ENCODE data around the gene PTPRN2.

The PTPRN2 gene

DNA sequence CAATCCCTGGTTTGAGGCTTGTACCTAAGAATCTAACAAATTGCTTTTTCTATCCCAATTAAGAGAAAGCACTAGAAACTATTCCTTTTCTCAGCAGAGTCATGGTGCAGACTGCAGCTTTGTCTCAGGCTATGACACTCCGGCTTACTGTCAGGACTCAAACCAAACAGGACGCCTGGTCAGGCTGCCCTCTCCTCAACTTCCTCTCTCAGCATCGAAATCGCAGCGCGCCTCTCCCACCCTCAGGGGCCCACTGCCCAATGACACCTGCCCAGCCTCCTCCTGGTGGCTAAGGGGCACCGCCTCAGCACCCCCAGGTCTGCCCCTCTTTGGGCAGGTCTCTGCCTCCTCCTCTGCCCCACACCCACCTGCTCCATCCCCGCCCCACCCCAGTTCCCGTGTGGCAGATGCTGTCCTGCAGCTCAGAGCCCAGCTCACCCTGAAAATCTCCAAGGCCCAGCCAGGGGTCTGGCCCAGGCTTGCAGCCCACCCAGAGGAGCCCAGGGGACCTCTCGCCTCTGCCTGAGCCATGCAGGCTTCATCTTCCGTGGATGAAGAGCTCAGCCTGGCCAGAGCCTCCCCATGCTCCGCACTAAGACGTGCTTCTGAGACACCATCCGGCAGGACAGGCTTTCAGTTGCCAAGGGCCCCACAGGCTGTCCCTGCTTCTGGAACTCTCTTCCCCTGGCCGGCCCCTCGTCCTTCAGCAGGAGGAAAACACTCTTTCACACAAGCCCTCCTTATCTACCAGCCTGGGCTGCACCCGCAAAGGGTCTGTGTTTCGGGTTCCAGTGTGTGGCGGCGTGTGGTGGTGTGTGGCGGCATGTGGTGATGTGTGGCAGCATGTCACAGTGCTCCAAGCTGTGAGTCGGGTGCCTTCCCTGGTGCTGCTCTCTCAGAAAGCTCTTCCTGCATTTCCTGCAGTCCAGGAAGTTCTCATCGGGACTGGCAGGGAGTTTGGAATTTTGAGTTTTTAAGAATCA lies 16.4 kb upstream of the PTPRN2 start:
- H3K4me3 ChIP-seq (ENCODE audit: low read depth, low read length) = no peak overlapping the region
- ChIA-PET POLR2A (no interaction called here), CTCF (no interaction called here)
- no peak for TF ChIP-seq CTCF (IDR thresholded peaks at IDR 0.05; ENCODE audit: insufficient read depth, low read length, missing control alignments)
- DNase-seq (ENCODE audit: low read depth, low spot score) = no peak

GRCh38 chr7:158602905-158603772 lies 15.5 kb upstream of the PTPRN2 start:
- DNase-seq (ENCODE audit: low read depth, low spot score) = no peak
- no peak overlapping the region for H3K4me3 ChIP-seq (ENCODE audit: low read depth, low read length)
- ChIA-PET POLR2A (no interaction called here), CTCF (no interaction called here)
- no peak for TF ChIP-seq CTCF (IDR thresholded peaks at IDR 0.05; ENCODE audit: insufficient read depth, low read length, missing control alignments)

DNA sequence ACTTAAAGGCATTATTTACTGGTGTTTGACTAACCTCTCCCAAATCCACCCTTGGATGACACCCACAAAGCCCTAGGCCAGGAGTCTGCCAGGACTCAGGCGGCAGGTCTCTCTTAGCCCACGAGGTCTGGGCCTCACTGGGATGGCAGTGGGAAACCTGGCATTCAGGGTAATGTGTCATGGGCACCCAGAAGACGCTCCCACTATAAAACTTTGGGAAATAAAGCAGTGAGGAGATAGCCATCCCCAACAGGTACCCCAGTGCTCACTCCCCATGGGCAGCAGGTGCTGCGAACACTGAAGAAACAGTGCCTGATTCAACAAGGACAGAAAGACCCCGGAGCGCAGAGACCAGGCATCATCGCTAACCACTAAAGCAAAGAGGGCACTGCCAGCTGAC lies 14.4 kb upstream of the PTPRN2 start:
- H3K4me3 ChIP-seq (ENCODE audit: low read depth, low read length) = no peak overlapping the region
- ChIA-PET CTCF (interaction anchor here (1.3 kb wide), 1 partner anchor 12 kb away, joined by 4 read pairs; no protein-coding TSS in a partner anchor), POLR2A (no interaction called here)
- no peak for TF ChIP-seq CTCF (IDR thresholded peaks at IDR 0.05; ENCODE audit: insufficient read depth, low read length, missing control alignments)
- no peak for DNase-seq (ENCODE audit: low read depth, low spot score)

DNA sequence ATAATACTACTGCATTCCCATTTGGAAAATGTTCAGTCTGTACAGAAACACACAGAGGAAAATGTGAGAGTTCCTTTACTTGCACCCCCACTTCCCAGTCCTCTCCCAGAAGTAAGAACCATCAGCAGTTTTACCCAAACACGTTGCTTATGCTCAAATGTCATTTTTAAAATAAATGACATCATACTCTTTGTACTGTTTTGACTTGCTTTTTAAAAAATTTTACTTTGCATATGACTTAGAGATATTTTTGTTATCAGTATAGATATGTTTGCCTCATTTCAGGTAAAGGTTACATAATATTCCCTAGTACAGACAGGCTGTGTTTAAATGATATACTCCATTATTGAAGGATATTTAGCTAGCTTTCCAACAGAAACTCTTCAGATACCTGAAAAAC lies 13.5 kb upstream of the PTPRN2 start:
- POLR2A ChIA-PET = no interaction called here
- no peak for TF ChIP-seq CTCF (IDR thresholded peaks at IDR 0.05; ENCODE audit: insufficient read depth, low read length, missing control alignments)
- CTCF ChIA-PET = interaction anchor here (1.3 kb wide), 1 partner anchor 13 kb away, joined by 4 read pairs; no protein-coding TSS in a partner anchor
- H3K4me3 ChIP-seq (ENCODE audit: low read depth, low read length) = no peak overlapping the region
- no peak for DNase-seq (ENCODE audit: low read depth, low spot score)

DNA sequence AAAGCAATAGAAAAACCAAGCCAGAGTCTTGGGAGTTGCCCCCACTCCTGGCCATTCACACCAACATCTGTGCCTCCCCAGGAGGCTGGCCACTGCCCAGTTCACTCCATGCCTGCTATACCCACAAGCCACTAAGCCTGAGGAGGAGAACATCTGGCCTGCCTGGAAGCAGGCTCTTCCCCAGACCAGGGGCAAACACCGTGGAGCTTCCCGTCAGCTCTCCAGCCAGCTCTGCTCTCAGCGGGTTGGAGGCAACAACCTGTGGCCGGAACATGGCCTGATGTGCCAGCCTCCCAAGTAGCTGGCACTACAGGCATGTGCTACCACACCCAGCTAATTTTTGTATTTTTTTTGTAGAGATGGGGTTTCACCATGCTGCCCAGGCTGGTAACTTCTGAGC lies 9.1 kb upstream of the PTPRN2 start:
- H3K4me3 ChIP-seq (ENCODE audit: low read depth, low read length) = no peak overlapping the region
- no peak for TF ChIP-seq CTCF (IDR thresholded peaks at IDR 0.05; ENCODE audit: insufficient read depth, low read length, missing control alignments)
- POLR2A ChIA-PET = no interaction called here
- CTCF ChIA-PET = no interaction called here
- DNase-seq (ENCODE audit: low read depth, low spot score) = no peak

GRCh38 chr7:158596309-158596708 lies 8.7 kb upstream of the PTPRN2 start:
- CTCF ChIA-PET = no interaction called here
- TF ChIP-seq CTCF (IDR thresholded peaks at IDR 0.05; ENCODE audit: insufficient read depth, low read length, missing control alignments) = no peak

More at GRCh38 chr7:158596309-158596708, 8.7 kb upstream of the PTPRN2 start:
- H3K4me3 ChIP-seq (ENCODE audit: low read depth, low read length) = no peak overlapping the region
- no peak for DNase-seq (ENCODE audit: low read depth, low spot score)
- POLR2A ChIA-PET = no interaction called here

All from AG04449 (cell line).